HL-60 (cell line): ENCODE data around the gene AQP12A.

Experiments used
- DNase-seq, 2 experiments: peaks; one replicate each; pipeline ENCODE4 v3.0.0-alpha.2; 2010 to 2020; ENCODE audit warnings: low read depth in 1 of 2, low spot score in 1 of 2
- H3K27ac ChIP-seq: fragments of 250-450 bp; sonication (Bioruptor Pico); replicated peaks from 2 replicates; pipeline ENCODE4 v1.5.1; 2020; ENCODE audit warnings: mild to moderate bottlenecking, moderate library complexity
- H3K27me3 ChIP-seq: fragments of 250-450 bp; sonication (Bioruptor Pico); 2 replicates; pipeline ENCODE4 v1.5.1; 2021; ENCODE audit warnings: mild to moderate bottlenecking, moderate library complexity; ENCODE audit not compliant: insufficient read depth, poor library complexity, severe bottlenecking
- H3K4me3 ChIP-seq: replicated peaks from 2 replicates; pipeline ENCODE4 v1.5.1; 2011; ENCODE audit warnings: mild to moderate bottlenecking, control low read depth, low read length; ENCODE audit not compliant: insufficient read depth
- GABPA ChIP-seq: IDR thresholded peaks from 2 replicates; pipeline ENCODE4 v1.6.1; 2012; ENCODE audit warnings: low read depth
- POLR2AphosphoS5 ChIP-seq: IDR thresholded peaks from 2 replicates; pipeline ENCODE4 v1.6.1; 2012; ENCODE audit warnings: low read depth
- REST ChIP-seq: IDR thresholded peaks from 2 replicates; pipeline ENCODE4 v1.6.1; 2012; ENCODE audit warnings: low read depth; ENCODE audit not compliant: insufficient replicate concordance
- SPI1 ChIP-seq: IDR thresholded peaks from 2 replicates; pipeline ENCODE4 v1.6.1; 2012; ENCODE audit warnings: low read depth, mild to moderate bottlenecking, borderline replicate concordance
- TF ChIP-seq, protein P1 (sequence below): IDR thresholded peaks from one replicate; pipeline ENCODE4 v1.5.1; 2011; ENCODE audit warnings: low read length, control low read depth, inconsistent platforms; ENCODE audit not compliant: insufficient read depth

Gene AQP12A

DNA sequence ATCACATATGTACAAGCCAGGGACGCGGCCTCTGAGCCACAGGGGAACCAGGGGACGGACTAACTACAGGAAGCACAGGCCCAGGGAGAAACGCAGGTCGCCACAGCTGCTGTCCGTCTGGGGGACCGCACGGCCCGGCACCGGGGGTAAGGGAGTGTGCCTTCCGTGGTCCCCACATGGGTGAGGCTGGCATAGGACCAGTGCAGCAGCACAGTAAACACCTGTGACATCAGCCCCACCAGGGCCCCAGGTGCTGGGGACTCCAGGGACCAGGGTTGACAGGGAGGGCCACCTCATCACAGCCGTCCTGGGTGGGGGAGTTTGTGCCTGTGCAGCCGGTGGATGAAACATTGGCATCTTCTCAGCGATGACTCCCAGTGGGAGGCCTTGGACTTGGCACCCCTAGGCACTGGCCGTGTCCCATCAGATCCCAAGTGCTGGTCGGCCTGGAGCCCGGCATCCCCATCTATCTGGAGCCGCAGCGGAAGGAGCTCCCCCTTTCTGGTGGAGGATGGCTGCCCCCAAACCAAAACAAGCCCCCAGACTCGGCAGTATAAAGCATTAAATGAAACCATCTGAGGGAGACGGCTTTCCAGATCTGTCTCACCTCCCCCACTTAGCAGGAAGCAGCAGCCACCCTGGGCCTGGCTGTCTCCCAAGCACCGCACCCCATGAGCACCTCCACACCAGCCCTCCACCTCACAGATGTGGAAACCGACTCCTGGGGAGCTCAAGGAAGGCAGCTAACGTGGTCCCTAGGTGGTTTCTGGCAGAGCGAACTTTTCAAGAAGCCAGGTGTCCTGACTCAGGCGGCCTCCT lies 22.5 kb downstream of the AQP12A start:
- TF ChIP-seq, protein P1, sequence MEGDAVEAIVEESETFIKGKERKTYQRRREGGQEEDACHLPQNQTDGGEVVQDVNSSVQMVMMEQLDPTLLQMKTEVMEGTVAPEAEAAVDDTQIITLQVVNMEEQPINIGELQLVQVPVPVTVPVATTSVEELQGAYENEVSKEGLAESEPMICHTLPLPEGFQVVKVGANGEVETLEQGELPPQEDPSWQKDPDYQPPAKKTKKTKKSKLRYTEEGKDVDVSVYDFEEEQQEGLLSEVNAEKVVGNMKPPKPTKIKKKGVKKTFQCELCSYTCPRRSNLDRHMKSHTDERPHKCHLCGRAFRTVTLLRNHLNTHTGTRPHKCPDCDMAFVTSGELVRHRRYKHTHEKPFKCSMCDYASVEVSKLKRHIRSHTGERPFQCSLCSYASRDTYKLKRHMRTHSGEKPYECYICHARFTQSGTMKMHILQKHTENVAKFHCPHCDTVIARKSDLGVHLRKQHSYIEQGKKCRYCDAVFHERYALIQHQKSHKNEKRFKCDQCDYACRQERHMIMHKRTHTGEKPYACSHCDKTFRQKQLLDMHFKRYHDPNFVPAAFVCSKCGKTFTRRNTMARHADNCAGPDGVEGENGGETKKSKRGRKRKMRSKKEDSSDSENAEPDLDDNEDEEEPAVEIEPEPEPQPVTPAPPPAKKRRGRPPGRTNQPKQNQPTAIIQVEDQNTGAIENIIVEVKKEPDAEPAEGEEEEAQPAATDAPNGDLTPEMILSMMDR, result no peak
- TF ChIP-seq GABPA (no peak), REST (no peak), SPI1 (no peak), POLR2AphosphoS5 (no peak)
- DNase-seq, result no peak
- Histone ChIP-seq H3K27ac (no peak overlapping the region), H3K27me3 (no peaks in the 10 kb centered on the region), H3K4me3 (no peak overlapping the region)

- no peak overlapping the region for H3K4me3 ChIP-seq
- H3K27me3 ChIP-seq, result no peaks in the 10 kb centered on the region
- no peak overlapping the region for H3K27ac ChIP-seq
- TF ChIP-seq GABPA (no peak), SPI1 (no peak), POLR2AphosphoS5 (no peak), REST (no peak)
- TF ChIP-seq, protein P1, result no peak
- no peak for DNase-seq
Measured at GRCh38 chr2:240714747-240715725, 23.4 kb downstream of the AQP12A start.

GRCh38 chr2:240716130-240716798 lies 24.6 kb downstream of the AQP12A start:
- no peak for DNase-seq
- no peaks in the 10 kb centered on the region for H3K27me3 ChIP-seq
- no peak for TF ChIP-seq POLR2AphosphoS5
- H3K4me3 ChIP-seq, result no peak overlapping the region
- no peak overlapping the region for H3K27ac ChIP-seq

GRCh38 chr2:240717181-240717641 lies 25.5 kb downstream of the AQP12A start:
- DNase-seq, result no peak
- no peak overlapping the region for H3K27ac ChIP-seq
- TF ChIP-seq SPI1 (no peak), POLR2AphosphoS5 (no peak), GABPA (no peak), REST (no peak)
- TF ChIP-seq, protein P1, result no peak
- no peak overlapping the region for H3K4me3 ChIP-seq
- no peaks in the 10 kb centered on the region for H3K27me3 ChIP-seq
